ENCODE measurements around the gene ARL8B. TPM values are rescaled to one million over a fixed set of nuclear protein-coding genes. Genes with fewer than 3 reads are reported as not detected.

ARL8B gene
- 10 to 100 TPM; 43.3 to 52.7 (median 48.9) TPM for total RNA-seq
- 53.1 TPM for total RNA-seq (2013)

GRCh38 chr3:5122030-5122740, at the start of gene ARL8B:
TSS of gene ARL8B (plus strand) at chr3:5122292. CDS start at chr3:5122466, 174 bp downstream.
- H3K4me3 Mint-ChIP-seq = peak within 1 kb of the TSS; percentile 84
- intact Hi-C loops (cut with micrococcal nuclease) = loop anchor here (1.0 to 10.0 kb wide), 5 partner anchors 65 to 1947 kb away; partner anchors contain the start of genes CRBN and EDEM1

GRCh38 chr3:5073374-5074085, 48.6 kb upstream of the ARL8B start:
- H3K27ac Mint-ChIP-seq = no peak overlapping the region
- Histone ChIP-seq H3K4me1 (ENCODE audit: control insufficient read depth, insufficient read depth, low read length) (no peaks in the 10 kb centered on the region), H3K4me3 (ENCODE audit: low read length) (no peak overlapping the region), H3K36me3 (ENCODE audit: control insufficient read depth, insufficient read depth, low read length) (no peaks in the 10 kb centered on the region), H3K9me3 (ENCODE audit: control insufficient read depth, insufficient read depth, low read length) (no peaks in the 10 kb centered on the region), H3K27ac (ENCODE audit: low read length) (no peak overlapping the region), H3K27me3 (ENCODE audit: control insufficient read depth, insufficient read depth, low read length) (no peaks in the 10 kb centered on the region)
- H3K4me3 Mint-ChIP-seq = no peak overlapping the region
- H3K9me3 Mint-ChIP-seq = no peaks in the 10 kb centered on the region
- DNase-seq (no peak), ATAC-seq (no peak)
- no peaks in the 10 kb centered on the region for H3K4me1 Mint-ChIP-seq
- H3K27me3 Mint-ChIP-seq (ENCODE audit: low read depth in 2 of 2) = peaks cover 10 to 14% of the 10 kb centered on the region in 2 donors
- TF ChIP-seq CTCF (IDR thresholded peaks at IDR 0.05) = no peak
- intact Hi-C loops (cut with micrococcal nuclease) = no loop called here
- 32% methylated on average over 2 of the region's 4 CpGs for WGBS (ENCODE audit: insufficient coverage)
- H3K36me3 Mint-ChIP-seq = no peaks in the 10 kb centered on the region

More at GRCh38 chr3:5122030-5122740, at the start of gene ARL8B:
- H3K27me3 Mint-ChIP-seq (ENCODE audit: low read depth in 2 of 2) = no peaks in the 10 kb centered on the region
- no peaks in the 10 kb centered on the region for H3K9me3 ChIP-seq (ENCODE audit: control insufficient read depth, insufficient read depth, low read length)
- H3K36me3 Mint-ChIP-seq = no peaks in the 10 kb centered on the region
- peak; percentile 99 for TF ChIP-seq CTCF (IDR thresholded peaks at IDR 0.05)
- peak within 1 kb of the TSS; percentile 85 for H3K4me3 ChIP-seq (ENCODE audit: low read length)
- H3K36me3 ChIP-seq (ENCODE audit: control insufficient read depth, insufficient read depth, low read length) = no peaks in the 10 kb centered on the region
- no peaks in the 10 kb centered on the region for H3K9me3 Mint-ChIP-seq
- H3K4me1 Mint-ChIP-seq = peaks cover 38 to 44% of the 10 kb centered on the region in 2 donors
- ATAC-seq (peak; percentile 91 to 100 (median 95)), DNase-seq (peak; percentile 90 to 94)
- H3K27me3 ChIP-seq (ENCODE audit: control insufficient read depth, insufficient read depth, low read length) = no peaks in the 10 kb centered on the region
- peaks cover 25% of the 10 kb centered on the region for H3K4me1 ChIP-seq (ENCODE audit: control insufficient read depth, insufficient read depth, low read length)
- peak within 1 kb of the TSS; percentile 88 to 90 for H3K27ac Mint-ChIP-seq
- WGBS (ENCODE audit: insufficient coverage) = under 1% methylated on average over 74 of the region's 74 CpGs
- peak within 1 kb of the TSS; percentile 90 for H3K27ac ChIP-seq (ENCODE audit: low read length)

- Mint-ChIP-seq H3K4me1 (no peaks in the 10 kb centered on the region), H3K9me3 (no peaks in the 10 kb centered on the region), H3K4me3 (no peak overlapping the region), H3K27ac (no peak overlapping the region), H3K36me3 (no peaks in the 10 kb centered on the region), H3K27me3 (ENCODE audit: low read depth in 2 of 2) (peaks cover 12 to 14% of the 10 kb centered on the region in 2 donors)
- H3K27ac ChIP-seq (ENCODE audit: low read length) = no peak overlapping the region
- DNase-seq (no peak), ATAC-seq (no peak)
- H3K27me3 ChIP-seq (ENCODE audit: control insufficient read depth, insufficient read depth, low read length) = no peaks in the 10 kb centered on the region
- intact Hi-C loops (cut with micrococcal nuclease) = no loop called here
- H3K4me1 ChIP-seq (ENCODE audit: control insufficient read depth, insufficient read depth, low read length) = no peaks in the 10 kb centered on the region
- H3K9me3 ChIP-seq (ENCODE audit: control insufficient read depth, insufficient read depth, low read length) = no peaks in the 10 kb centered on the region
- 97% methylated on average over 2 of the region's 4 CpGs for WGBS (ENCODE audit: insufficient coverage)
- TF ChIP-seq CTCF (IDR thresholded peaks at IDR 0.05) = no peak
- H3K4me3 ChIP-seq (ENCODE audit: low read length) = no peak overlapping the region
- no peaks in the 10 kb centered on the region for H3K36me3 ChIP-seq (ENCODE audit: control insufficient read depth, insufficient read depth, low read length)
Observed at GRCh38 chr3:5078151-5078550, 43.9 kb upstream of the ARL8B start.

All from natural killer cell (primary cell).